Stimulated activated CD4-positive, alpha-beta T cell treated with anti-CD3 and anti-CD28 coated beads, Interleukin-12 subunit alpha, Interleukin-12 subunit beta, amount 100 ng/mL, for 24 hours (primary cell): ENCODE measurements around the gene HSDL2.
"Not testable (repeated sequence)": the region's sequence is repeated elsewhere in the genome, so short reads cannot be mapped to it uniquely, and the experiment has no call there.

Experiments
- DNase-seq, 2 experiments: peaks; one replicate each; pipeline ENCODE4 v3.0.0-alpha.2; 2020; ENCODE audit warnings: low read depth in 2 of 2

Gene HSDL2

GRCh38 chr9:112366591-112366990 lies 13.3 kb upstream of the HSDL2 start:
- no peak for DNase-seq

- no peak for DNase-seq
These were observed 12.4 kb upstream of the HSDL2 start for GRCh38 chr9:112367465-112367864.

GRCh38 chr9:112369817-112370216 lies 10.1 kb upstream of the HSDL2 start:
- DNase-seq, result no peak

GRCh38 chr9:112371060-112371459 lies 8.8 kb upstream of the HSDL2 start:
- DNase-seq, result no peak

GRCh38 chr9:112373666-112374065 lies 6.2 kb upstream of the HSDL2 start:
- not testable (repeated sequence) for DNase-seq

GRCh38 chr9:112374232-112374631 lies 5.7 kb upstream of the HSDL2 start:
- DNase-seq, result not testable (repeated sequence)

- no peak for DNase-seq
These were observed 4.5 kb upstream of the HSDL2 start for GRCh38 chr9:112375361-112375760.

- no peak for DNase-seq
These were observed 2.8 kb upstream of the HSDL2 start for GRCh38 chr9:112377087-112377486.

GRCh38 chr9:112377684-112378327 lies 2.1 kb upstream of the HSDL2 start:
- no peak for DNase-seq

GRCh38 chr9:112378328-112379176 lies 1.4 kb upstream of the HSDL2 start:
- DNase-seq, result peak in 1 of 2 experiments; percentile 40

GRCh38 chr9:112379177-112380101 lies 469 bp upstream of the HSDL2 start:
- peak; percentile 95 to 99 for DNase-seq

- no peak for DNase-seq
These were observed 915 bp downstream of the HSDL2 start for GRCh38 chr9:112380825-112381221.

- DNase-seq, result no peak
These were observed 2.2 kb downstream of the HSDL2 start for GRCh38 chr9:112382066-112382465.

- DNase-seq, result no peak
These were observed 2.8 kb downstream of the HSDL2 start for GRCh38 chr9:112382501-112383364.

- no peak for DNase-seq
These were observed 4.3 kb downstream of the HSDL2 start for GRCh38 chr9:112384219-112384618.

- no peak for DNase-seq
These were observed 4.8 kb downstream of the HSDL2 start for GRCh38 chr9:112384690-112385089.

- no peak for DNase-seq
These were observed 7.2 kb downstream of the HSDL2 start for GRCh38 chr9:112387115-112387514.

- DNase-seq, result not testable (repeated sequence)
These were observed 10.0 kb downstream of the HSDL2 start for GRCh38 chr9:112389897-112390296.

GRCh38 chr9:112391936-112392560 lies 12.1 kb downstream of the HSDL2 start:
- DNase-seq, result not testable (repeated sequence)

- not testable (repeated sequence) for DNase-seq
These were observed 13.2 kb downstream of the HSDL2 start for GRCh38 chr9:112393146-112393545.

- DNase-seq, result no peak
These were observed 16.5 kb downstream of the HSDL2 start for GRCh38 chr9:112396416-112396815.
